Measurements from ENCODE around the gene GAS7.

DNA sequence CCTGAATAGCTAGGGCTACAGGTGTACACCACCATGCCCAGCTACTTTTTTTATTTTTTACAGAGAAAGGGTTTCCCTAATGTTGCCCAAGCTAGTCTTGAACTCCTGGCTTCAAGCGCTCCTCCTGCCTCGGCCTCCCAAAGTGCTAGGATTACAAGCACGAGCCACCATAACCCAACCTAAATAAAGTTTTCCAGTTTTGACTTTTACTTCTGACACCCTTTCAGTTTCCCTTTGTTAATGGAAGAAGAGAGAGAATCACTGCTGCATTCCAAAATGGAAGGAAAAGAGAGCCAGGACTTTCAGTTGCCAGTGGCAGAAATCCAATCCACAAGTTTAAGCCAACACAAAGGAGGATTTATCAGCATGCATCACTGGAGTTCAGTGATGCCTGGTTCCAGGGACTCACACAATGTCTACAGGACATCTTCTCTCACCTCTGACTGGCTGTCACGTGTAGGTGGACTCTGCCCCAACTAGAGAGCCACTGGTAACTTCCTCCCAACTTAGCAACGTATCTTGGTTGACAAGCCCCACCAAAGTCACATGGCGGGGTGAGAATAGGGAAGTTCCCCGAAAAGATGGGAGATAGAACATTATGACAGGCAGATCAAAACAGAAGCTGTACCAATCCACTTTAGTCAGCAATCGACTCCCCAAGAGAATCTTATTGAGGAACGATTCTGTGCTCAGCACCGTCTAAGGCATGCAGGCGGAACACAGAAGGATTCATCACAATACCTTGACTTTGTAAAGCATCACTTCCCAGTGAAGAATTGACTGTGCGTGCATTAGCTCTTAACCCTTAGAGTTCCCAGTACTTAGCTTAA lies 46.5 kb downstream of the GAS7 start:
- TF ChIP-seq, protein P1, sequence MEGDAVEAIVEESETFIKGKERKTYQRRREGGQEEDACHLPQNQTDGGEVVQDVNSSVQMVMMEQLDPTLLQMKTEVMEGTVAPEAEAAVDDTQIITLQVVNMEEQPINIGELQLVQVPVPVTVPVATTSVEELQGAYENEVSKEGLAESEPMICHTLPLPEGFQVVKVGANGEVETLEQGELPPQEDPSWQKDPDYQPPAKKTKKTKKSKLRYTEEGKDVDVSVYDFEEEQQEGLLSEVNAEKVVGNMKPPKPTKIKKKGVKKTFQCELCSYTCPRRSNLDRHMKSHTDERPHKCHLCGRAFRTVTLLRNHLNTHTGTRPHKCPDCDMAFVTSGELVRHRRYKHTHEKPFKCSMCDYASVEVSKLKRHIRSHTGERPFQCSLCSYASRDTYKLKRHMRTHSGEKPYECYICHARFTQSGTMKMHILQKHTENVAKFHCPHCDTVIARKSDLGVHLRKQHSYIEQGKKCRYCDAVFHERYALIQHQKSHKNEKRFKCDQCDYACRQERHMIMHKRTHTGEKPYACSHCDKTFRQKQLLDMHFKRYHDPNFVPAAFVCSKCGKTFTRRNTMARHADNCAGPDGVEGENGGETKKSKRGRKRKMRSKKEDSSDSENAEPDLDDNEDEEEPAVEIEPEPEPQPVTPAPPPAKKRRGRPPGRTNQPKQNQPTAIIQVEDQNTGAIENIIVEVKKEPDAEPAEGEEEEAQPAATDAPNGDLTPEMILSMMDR (IDR thresholded peaks at IDR 0.05): no peak
- no peak for TF ChIP-seq POLR2A (IDR thresholded peaks at IDR 0.05)
